Neural crest cell (in vitro differentiated cells): ENCODE results near the gene MRAP. TPM values are rescaled to one million over a fixed set of nuclear protein-coding genes. Genes with fewer than 3 reads are reported as not detected.
A peak's percentile ranks its signal among the peaks of the same experiment; 100 is the strongest.

ENCODE experiments used
- DNase-seq: peaks from one replicate; pipeline ENCODE4 v3.0.0; 2021; ENCODE audit warnings: low read depth, mixed read lengths, low spot score
- H3K27ac Mint-ChIP-seq: one replicate; pipeline ENCODE4 v1.8.0; 2021; ENCODE audit warnings: mild to moderate bottlenecking, mixed read lengths; ENCODE audit not compliant: unreplicated experiment
- H3K27me3 Mint-ChIP-seq: 2 replicates; pipeline ENCODE4 v1.8.0; 2021; ENCODE audit warnings: low read depth, mild to moderate bottlenecking, mixed read lengths
- H3K36me3 Mint-ChIP-seq: 2 replicates; pipeline ENCODE4 v1.8.0; 2021; ENCODE audit warnings: low read depth, mild to moderate bottlenecking, mixed read lengths
- H3K4me1 Mint-ChIP-seq: 2 replicates; pipeline ENCODE4 v1.8.0; 2021; ENCODE audit warnings: mixed read lengths
- H3K4me3 Mint-ChIP-seq: one replicate; pipeline ENCODE4 v1.8.0; 2021; ENCODE audit warnings: mild to moderate bottlenecking, mixed read lengths
- H3K9me3 Mint-ChIP-seq: 2 replicates; pipeline ENCODE4 v1.8.0; 2021; ENCODE audit warnings: mixed read lengths
- CTCF ChIP-seq: fragments of 200-600 bp; sonication (generic); conservative IDR thresholded peaks from 2 replicates; pipeline ENCODE4 v1.5.0; 2021; ENCODE audit warnings: antibody characterized with exemption, mild to moderate bottlenecking
- total RNA-seq: library from RNA; stranded (reverse); gene quantifications from 2 replicates; pipeline ENCODE4 v1.2.1, GENCODE V29; 2021

MRAP gene
- total RNA-seq, 1 donor from 2014 or later: not detected

DNA sequence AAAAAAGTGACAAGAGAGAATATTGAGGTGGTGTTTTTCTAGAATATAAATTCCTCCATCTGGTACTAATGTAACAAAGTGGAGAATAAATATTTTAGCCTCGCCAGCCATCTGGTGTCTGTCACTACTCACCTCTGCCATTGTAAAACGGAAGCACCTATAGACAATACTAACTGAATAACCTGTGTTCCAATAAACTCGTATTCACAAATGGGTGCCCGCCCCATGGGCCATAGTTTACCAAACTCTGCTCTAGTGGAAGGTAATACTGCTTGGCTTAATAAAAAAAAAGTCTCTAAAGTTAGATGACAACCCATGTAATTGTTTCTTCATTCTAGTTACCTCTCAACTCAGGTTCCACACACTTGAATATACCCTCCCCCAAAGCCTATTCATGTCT lies 27.9 kb upstream of the MRAP start:
- no peaks in the 10 kb centered on the region for H3K4me1 Mint-ChIP-seq

DNA sequence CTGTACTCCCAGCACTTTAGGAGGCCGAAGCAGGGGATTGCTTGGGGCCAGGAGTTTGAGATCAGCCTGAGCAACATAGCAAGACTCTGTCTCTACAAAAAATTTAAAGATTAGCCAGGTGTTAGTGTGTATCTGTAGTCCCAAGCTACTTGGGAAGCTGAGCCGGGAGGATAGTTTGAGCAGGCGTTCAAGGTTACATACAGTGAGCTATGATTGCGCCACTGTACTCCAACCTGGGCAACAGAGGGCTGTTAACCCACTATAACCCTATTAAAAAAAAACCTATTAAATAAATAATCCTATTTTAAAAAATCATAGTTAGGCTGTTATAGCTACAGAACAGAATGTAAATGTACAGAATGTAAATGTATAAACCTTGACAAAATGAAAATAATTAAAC lies 22.0 kb upstream of the MRAP start:
- Mint-ChIP-seq H3K4me1 (peaks cover 35% of the 10 kb centered on the region), H3K27me3 (no peaks in the 10 kb centered on the region), H3K27ac (no peak overlapping the region), H3K36me3 (no peaks in the 10 kb centered on the region), H3K4me3 (peak overlapping the region; percentile 77), H3K9me3 (no peaks in the 10 kb centered on the region)
- no peak for TF ChIP-seq CTCF
- DNase-seq: no peak

More for the DNA sequence above, 27.9 kb upstream of the MRAP start:
- H3K27me3 Mint-ChIP-seq: no peaks in the 10 kb centered on the region
- H3K36me3 Mint-ChIP-seq: peaks cover 13% of the 10 kb centered on the region
- no peak for DNase-seq
- H3K27ac Mint-ChIP-seq: no peak overlapping the region
- no peaks in the 10 kb centered on the region for H3K9me3 Mint-ChIP-seq
- TF ChIP-seq CTCF: no peak
- no peak overlapping the region for H3K4me3 Mint-ChIP-seq

DNA sequence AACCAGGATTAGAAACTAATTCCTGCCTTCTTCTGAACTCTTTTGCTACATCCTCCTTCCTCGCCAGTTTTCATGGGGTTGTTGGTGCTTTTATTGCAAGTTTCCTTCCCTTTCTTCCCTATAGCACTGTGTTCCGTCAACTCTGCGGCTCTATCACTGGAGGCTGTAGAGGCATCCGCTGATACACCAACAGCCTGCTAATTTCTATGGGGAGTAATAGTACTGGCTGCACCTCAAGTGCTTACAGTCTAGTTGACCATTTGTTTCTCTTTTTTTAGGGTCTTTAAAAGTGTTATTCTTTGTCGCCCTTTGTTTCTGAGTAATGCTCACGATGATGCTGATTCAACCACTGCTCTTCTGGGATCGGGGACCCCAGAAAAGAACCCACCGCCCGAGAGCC lies 20.6 kb upstream of the MRAP start:
- H3K27ac Mint-ChIP-seq: peak overlapping the region; percentile 32
- no peaks in the 10 kb centered on the region for H3K27me3 Mint-ChIP-seq
- no peak for TF ChIP-seq CTCF
- H3K4me1 Mint-ChIP-seq: peaks cover 35% of the 10 kb centered on the region
- peak overlapping the region; percentile 100 for H3K4me3 Mint-ChIP-seq
- H3K9me3 Mint-ChIP-seq: no peaks in the 10 kb centered on the region
- no peaks in the 10 kb centered on the region for H3K36me3 Mint-ChIP-seq
- DNase-seq: no peak

GRCh38 chr21:32278518-32279376 lies 19.9 kb upstream of the MRAP start, which contains the start of gene MIS18A:
Gene MIS18A (minus strand): TSS chr21:32279049. CDS start chr21:32279014, 35 bp downstream.
- peak within 1 kb of the TSS; percentile 99 for H3K27ac Mint-ChIP-seq
- no peaks in the 10 kb centered on the region for H3K9me3 Mint-ChIP-seq
- H3K36me3 Mint-ChIP-seq: no peaks in the 10 kb centered on the region
- peak; percentile 97 for DNase-seq
- peak within 1 kb of the TSS; percentile 100 for H3K4me3 Mint-ChIP-seq
- no peaks in the 10 kb centered on the region for H3K27me3 Mint-ChIP-seq
- H3K4me1 Mint-ChIP-seq: peaks cover 35% of the 10 kb centered on the region
- TF ChIP-seq CTCF: peak; percentile 19

GRCh38 chr21:32279377-32279680 lies 19.3 kb upstream of the MRAP start:
- H3K4me3 Mint-ChIP-seq: peak overlapping the region; percentile 100
- H3K4me1 Mint-ChIP-seq: peaks cover 35% of the 10 kb centered on the region
- H3K36me3 Mint-ChIP-seq: no peaks in the 10 kb centered on the region
- peak overlapping the region; percentile 99 for H3K27ac Mint-ChIP-seq
- no peak for DNase-seq
- no peak for TF ChIP-seq CTCF
- H3K9me3 Mint-ChIP-seq: no peaks in the 10 kb centered on the region
- H3K27me3 Mint-ChIP-seq: no peaks in the 10 kb centered on the region
